GM19328 (cell line): ENCODE measurements around the gene PDHX.

ENCODE experiments used
- ATAC-seq: cut with Tn5 transposase; IDR thresholded peaks from one replicate; pipeline ENCODE4 v1.9.1; 2021; ENCODE audit warnings: mild to moderate bottlenecking, moderate library complexity; ENCODE audit not compliant: unreplicated experiment

PDHX gene

DNA sequence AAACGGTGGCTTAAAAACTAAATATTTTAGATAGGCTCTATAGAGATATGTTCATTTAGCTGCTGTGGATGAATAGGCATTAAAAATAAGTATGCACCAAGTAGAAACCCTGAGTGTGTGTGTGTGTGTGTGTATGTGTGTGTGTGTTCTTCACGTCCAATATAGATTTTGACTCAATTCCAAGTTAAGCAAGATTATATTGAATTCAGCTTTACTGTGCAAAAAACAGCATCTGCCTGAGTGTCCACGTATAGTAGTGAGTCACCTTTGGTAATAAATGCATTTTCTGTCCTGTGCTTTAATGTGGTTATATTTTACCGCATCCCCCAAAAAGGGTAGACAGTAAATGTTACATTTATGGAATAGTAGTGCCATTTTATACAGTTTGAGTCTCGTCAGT lies 71.2 kb downstream of the PDHX start:
- no peak for ATAC-seq

DNA sequence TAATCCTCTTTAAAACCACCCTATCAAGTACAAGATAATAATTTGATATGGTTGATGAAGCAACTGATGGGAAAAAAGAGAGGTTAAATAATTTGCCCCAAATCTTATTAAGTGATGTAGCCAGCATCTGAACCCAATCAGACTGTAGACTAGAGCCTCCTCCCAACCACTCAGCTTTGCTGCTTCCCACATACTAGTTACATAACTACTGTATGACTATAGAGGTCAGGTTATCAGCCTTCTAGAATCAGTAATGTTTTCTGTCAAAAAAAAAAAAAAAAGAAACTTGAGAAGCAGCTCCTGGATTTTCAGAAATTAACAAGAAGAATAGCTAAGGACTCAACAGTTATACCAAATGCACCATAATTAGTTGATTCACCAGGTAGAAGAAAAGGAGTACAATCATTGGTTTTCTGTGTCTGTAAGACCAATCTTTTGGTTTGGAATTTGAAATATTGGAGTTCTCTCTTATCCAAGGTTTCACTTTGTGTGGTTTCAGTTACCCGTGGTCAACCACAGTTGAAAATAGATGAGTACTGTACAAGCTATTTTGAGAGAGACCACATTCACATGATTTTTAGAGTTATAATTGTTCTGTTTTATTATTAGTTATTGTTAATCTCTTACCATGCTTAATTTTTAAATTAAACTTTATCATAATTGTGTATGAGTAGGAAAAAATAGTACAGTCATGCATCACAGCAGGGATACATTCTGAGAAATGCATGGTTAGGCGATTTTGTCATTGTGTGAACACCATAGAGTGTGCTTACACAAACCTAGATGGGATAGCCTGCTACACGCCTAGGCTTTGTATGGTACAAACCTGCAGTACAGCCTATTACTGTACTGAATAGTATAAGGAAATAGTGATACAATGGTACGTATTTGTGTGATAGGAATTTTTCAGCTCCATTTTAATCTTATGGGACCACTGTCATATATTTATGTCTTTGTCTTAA lies 72.2 kb downstream of the PDHX start:
- ATAC-seq: peak; percentile 57

GRCh38 chr11:34990916-34991315 lies 74.5 kb downstream of the PDHX start:
- ATAC-seq: no peak

DNA sequence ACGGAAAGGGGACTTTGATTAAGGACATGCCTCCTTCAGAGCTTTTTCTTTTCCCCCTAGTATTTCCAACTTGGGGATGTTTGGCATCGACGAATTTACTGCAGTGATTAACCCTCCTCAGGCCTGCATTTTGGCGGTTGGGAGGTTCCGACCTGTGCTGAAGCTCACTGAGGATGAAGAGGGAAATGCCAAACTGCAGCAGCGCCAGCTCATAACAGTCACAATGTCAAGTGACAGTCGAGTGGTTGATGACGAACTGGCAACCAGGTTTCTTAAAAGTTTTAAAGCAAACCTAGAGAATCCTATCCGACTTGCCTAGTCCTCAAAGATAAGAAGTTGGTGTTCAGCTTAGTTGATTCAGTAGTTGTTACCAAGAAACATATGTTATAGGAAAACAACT lies 78.4 kb downstream of the PDHX start:
- no peak for ATAC-seq

GRCh38 chr11:34996958-34997357 lies 80.5 kb downstream of the PDHX start:
- ATAC-seq: no peak

- ATAC-seq: no peak
Measured at GRCh38 chr11:34997952-34998528, 81.6 kb downstream of the PDHX start.

GRCh38 chr11:34999453-34999852 lies 83.0 kb downstream of the PDHX start:
- no peak for ATAC-seq

DNA sequence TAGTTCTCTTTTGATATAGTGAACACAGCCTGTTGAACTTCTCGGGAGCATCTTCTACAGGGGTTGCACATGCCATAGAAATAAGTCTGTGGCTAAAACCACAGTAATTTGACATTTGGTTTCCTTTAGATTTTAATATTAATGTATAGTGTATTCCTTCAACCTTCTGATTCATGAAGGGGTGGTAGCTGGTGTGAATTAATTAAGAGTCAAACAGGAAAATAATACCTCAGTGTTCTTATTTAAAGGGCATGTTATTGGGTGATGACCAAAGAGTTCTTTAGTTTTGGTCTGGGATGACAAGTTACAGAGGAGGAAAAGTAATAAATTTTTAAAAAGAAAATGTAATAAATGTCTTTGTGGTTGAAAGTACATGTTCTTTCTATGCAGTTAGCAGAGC lies 86.8 kb downstream of the PDHX start:
- ATAC-seq: no peak

GRCh38 chr11:35003658-35004057 lies 87.2 kb downstream of the PDHX start:
- ATAC-seq: no peak

DNA sequence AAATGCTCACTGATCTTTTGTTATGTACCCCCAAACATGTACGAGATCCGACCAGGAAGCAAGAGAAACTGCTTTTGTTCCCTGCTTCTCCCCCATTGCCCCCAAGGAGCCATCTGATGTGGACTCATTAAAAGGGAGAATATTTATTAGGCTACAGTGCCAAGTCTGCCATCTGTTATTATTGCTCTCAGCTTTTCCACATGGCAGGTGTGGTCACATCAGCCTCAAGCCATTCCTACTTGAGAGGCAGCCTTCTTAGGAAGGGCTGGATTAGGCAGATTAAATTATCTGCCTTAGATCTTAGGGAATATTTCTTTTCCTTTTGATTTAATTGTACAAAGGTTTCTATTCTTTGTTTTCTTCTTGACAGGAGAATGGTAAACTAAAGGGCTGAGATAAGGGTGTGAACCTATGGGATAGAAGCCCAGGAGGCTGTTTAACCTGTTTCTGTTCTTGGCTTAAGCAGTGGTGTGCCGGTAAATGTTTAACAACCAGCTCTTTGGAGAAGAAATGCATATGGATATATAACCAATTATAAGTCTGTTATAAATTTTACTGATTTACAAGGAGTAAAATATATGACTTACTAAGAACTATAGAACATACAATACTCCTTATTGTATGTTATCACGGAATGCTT lies 88.8 kb downstream of the PDHX start:
- no peak for ATAC-seq

GRCh38 chr11:35006389-35007128 lies 90.1 kb downstream of the PDHX start:
- ATAC-seq: peak; percentile 79

DNA sequence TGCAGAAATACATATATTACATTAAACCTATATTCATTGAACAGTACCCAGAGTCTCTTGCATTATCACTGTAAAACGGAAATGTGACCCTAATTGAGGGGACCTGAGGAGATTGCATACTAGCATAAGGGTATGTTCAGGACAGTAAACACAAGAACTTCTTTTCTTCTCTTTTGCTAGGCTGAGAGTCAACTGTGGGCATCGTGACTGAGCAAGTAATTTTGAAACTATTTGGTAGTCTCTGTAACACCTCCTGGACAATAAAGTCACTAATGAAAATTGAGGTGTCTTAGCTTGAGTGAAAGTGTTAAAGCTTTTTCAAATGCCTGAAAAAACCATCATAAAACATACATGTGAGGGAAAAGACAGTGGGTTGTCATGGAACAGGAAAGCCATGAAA lies 90.9 kb downstream of the PDHX start:
- peak; percentile 41 for ATAC-seq

DNA sequence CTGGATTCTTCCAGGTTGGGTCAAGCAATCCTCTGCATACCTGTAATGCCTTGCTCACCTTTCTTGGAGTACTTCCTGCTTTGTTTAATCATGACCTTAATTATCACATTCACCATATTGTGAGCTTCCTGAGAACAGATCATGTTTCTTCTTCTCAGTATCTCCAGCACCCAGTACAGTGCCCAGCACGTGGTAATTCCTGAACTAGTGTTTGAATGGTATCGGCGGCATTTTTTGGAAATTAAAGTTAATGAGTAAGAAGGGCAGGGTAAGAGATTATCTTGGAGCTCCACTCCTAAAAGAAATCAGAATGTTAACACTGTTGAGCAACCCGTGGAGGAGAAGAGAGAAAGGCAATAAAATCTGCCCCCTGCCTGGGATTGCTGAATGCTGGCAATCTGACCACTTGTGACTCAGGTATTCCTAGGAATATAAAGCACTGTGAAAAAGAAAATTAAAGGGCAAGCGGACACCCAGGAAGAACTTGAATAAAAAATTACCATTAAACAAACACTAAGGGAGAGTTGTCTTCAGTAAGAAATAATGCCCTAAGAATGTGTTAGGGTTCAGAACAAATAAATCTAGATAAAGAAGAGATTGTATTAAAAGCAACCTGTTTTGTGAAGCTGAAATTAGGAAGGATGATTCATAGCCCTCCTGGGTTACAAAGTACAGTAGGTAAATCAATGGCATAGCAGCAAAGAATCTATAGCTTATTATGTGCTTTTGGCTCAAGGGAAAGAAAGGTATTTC lies 92.9 kb downstream of the PDHX start:
- ATAC-seq: no peak

DNA sequence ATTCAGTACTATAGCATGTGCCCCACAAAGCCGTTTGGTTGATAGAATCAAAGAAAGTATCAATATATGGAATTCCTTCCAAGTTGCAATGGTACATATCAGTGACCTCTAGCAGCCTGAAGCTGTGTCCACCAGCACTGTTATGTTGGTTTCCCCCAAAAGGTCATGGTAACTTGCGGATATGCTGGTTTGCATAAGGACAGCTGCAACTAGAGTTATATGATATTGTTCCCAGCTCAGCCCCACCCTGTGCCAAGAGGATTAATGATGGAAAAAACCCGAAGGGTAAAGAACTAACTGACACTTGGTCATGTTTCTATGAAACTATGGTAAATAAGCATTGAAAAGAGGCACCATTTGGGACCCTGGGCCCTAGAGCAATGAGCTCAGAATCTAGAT lies 93.5 kb downstream of the PDHX start:
- no peak for ATAC-seq

DNA sequence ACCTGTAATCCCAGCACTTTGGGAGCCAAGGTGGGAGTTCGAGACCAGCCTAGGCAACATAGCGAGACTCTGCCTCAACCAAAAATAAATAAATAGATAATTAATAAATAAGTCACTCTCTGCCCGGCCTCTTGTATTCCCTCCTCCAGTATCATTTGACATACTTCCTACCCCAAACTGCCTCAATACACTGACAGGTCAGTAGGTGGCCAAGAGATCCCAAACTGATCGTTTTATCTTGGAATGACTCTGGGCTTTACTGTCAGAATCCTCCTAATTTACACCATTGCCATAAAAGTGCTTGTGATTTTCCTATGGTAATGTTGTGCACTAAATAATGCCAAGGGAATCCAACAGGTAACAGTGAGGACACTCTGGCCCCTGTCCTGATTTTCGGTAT lies 94.2 kb downstream of the PDHX start:
- ATAC-seq: no peak

- no peak for ATAC-seq
Measured at GRCh38 chr11:35011389-35011788, 95.0 kb downstream of the PDHX start.

GRCh38 chr11:35011944-35012343 lies 95.5 kb downstream of the PDHX start:
- no peak for ATAC-seq

GRCh38 chr11:35012467-35013191 lies 96.2 kb downstream of the PDHX start:
- ATAC-seq: peak; percentile 68

- no peak for ATAC-seq
Measured at GRCh38 chr11:35013514-35014233, 97.3 kb downstream of the PDHX start.
